ENCODE data around the gene IL1RAPL1. TPM values are rescaled to one million over a fixed set of nuclear protein-coding genes. Genes with fewer than 3 reads are reported as not detected.

IL1RAPL1 gene
- polyA plus RNA-seq, 1 donor from 2014 or later = not detected

- TF ChIP-seq EP300 (conservative IDR thresholded peaks at IDR 0.05; ENCODE audit: poor library complexity, severe bottlenecking) (no peak), EZH2 (IDR thresholded peaks at IDR 0.05; ENCODE audit: borderline replicate concordance, insufficient read depth, low read length, poor library complexity, severe bottlenecking) (no peak), POLR2AphosphoS5 (IDR thresholded peaks at IDR 0.05) (no peak), RAD21 (conservative IDR thresholded peaks at IDR 0.05) (no peak), CTCF (IDR thresholded peaks at IDR 0.05; ENCODE audit: poor library complexity, severe bottlenecking) (no peak), SMC3 (conservative IDR thresholded peaks at IDR 0.05; ENCODE audit: poor library complexity) (no peak), MXI1 (conservative IDR thresholded peaks at IDR 0.05; ENCODE audit: poor library complexity, severe bottlenecking) (no peak), TAF1 (IDR thresholded peaks at IDR 0.05; ENCODE audit: low read depth) (no peak), REST (IDR thresholded peaks at IDR 0.05; ENCODE audit: borderline replicate concordance) (no peak)
- H3K27ac ChIP-seq (ENCODE audit: low read length) = no peak overlapping the region
- H3K9me3 ChIP-seq (ENCODE audit: low read length) = no peaks in the 10 kb centered on the region
- H3K4me3 ChIP-seq (ENCODE audit: low read length) = no peak overlapping the region
- no peaks in the 10 kb centered on the region for H3K36me3 ChIP-seq (ENCODE audit: insufficient read depth, low read length)
- H3K4me2 ChIP-seq (ENCODE audit: low read length) = no peak overlapping the region
- no peak overlapping the region for H2AFZ ChIP-seq (ENCODE audit: low read depth, low read length)
- no peak overlapping the region for H3K9ac ChIP-seq (ENCODE audit: low read length)
- H3K27me3 ChIP-seq (ENCODE audit: insufficient read depth, low read depth, low read length) = no peaks in the 10 kb centered on the region
- H3F3A ChIP-seq (ENCODE audit: insufficient read depth, low read length, poor library complexity, severe bottlenecking) = no peaks in the 10 kb centered on the region
- no peaks in the 10 kb centered on the region for H3K79me2 ChIP-seq (replicated peaks; ENCODE audit: insufficient read depth, low read length)
- H4K20me1 ChIP-seq (ENCODE audit: insufficient read depth) = no peaks in the 10 kb centered on the region
- no peaks in the 10 kb centered on the region for H3K9me2 ChIP-seq (ENCODE audit: insufficient read depth, low read length)
These were observed 1265.5 kb downstream of the IL1RAPL1 start for GRCh38 chrX:29852767-29853166.

GRCh38 chrX:29858714-29859113 is 1271.5 kb downstream of the IL1RAPL1 start:
- no peak overlapping the region for H3K9ac ChIP-seq (ENCODE audit: low read length)
- H3K4me2 ChIP-seq (ENCODE audit: low read length) = no peak overlapping the region
- H3K27ac ChIP-seq (ENCODE audit: low read length) = no peak overlapping the region
- no peaks in the 10 kb centered on the region for H3K9me2 ChIP-seq (ENCODE audit: insufficient read depth, low read length)
- H3K9me3 ChIP-seq (ENCODE audit: low read length) = no peaks in the 10 kb centered on the region
- H3K4me3 ChIP-seq (ENCODE audit: low read length) = no peak overlapping the region
- H3K79me2 ChIP-seq (replicated peaks; ENCODE audit: insufficient read depth, low read length) = no peaks in the 10 kb centered on the region
- no peaks in the 10 kb centered on the region for H3F3A ChIP-seq (ENCODE audit: insufficient read depth, low read length, poor library complexity, severe bottlenecking)
- H4K20me1 ChIP-seq (ENCODE audit: insufficient read depth) = no peaks in the 10 kb centered on the region
- no peak for TF ChIP-seq REST (IDR thresholded peaks at IDR 0.05; ENCODE audit: borderline replicate concordance)
- no peak for TF ChIP-seq EP300 (conservative IDR thresholded peaks at IDR 0.05; ENCODE audit: poor library complexity, severe bottlenecking)
- no peak for TF ChIP-seq RAD21 (conservative IDR thresholded peaks at IDR 0.05)
- TF ChIP-seq CTCF (IDR thresholded peaks at IDR 0.05; ENCODE audit: poor library complexity, severe bottlenecking) = no peak
- TF ChIP-seq SMC3 (conservative IDR thresholded peaks at IDR 0.05; ENCODE audit: poor library complexity) = no peak
- no peak for TF ChIP-seq POLR2AphosphoS5 (IDR thresholded peaks at IDR 0.05)
- TF ChIP-seq TAF1 (IDR thresholded peaks at IDR 0.05; ENCODE audit: low read depth) = no peak
- TF ChIP-seq MXI1 (conservative IDR thresholded peaks at IDR 0.05; ENCODE audit: poor library complexity, severe bottlenecking) = no peak
- TF ChIP-seq EZH2 (IDR thresholded peaks at IDR 0.05; ENCODE audit: borderline replicate concordance, insufficient read depth, low read length, poor library complexity, severe bottlenecking) = no peak
- H2AFZ ChIP-seq (ENCODE audit: low read depth, low read length) = no peak overlapping the region
- H3K36me3 ChIP-seq (ENCODE audit: insufficient read depth, low read length) = no peaks in the 10 kb centered on the region
- H3K27me3 ChIP-seq (ENCODE audit: insufficient read depth, low read depth, low read length) = no peaks in the 10 kb centered on the region
